ENCODE measurements around the gene IMPDH1. TPM values are rescaled to one million over a fixed set of nuclear protein-coding genes. Genes with fewer than 3 reads are reported as not detected.
A peak's percentile ranks its signal among the peaks of the same experiment; 100 is the strongest.

The IMPDH1 gene
- total and polyA plus RNA-seq, 10 of the 15 experiments (the other 5 are each of a cell fraction or from before 2014, with no cell fraction given) = 0.50 to 61.3 (median 41.8) TPM

- no peak for TF ChIP-seq CEBPZ (IDR thresholded peaks at IDR 0.05; ENCODE audit: low read depth, low read length)
- TF ChIP-seq ZNF207 (IDR thresholded peaks at IDR 0.05; ENCODE audit: borderline replicate concordance) = no peak
- no peak for TF ChIP-seq TCF12 (IDR thresholded peaks at IDR 0.05; ENCODE audit: low read depth, low read length)
- no peak for TF ChIP-seq ZNF622 (IDR thresholded peaks at IDR 0.05)
- no peak for TF ChIP-seq MEF2B (IDR thresholded peaks at IDR 0.05; ENCODE audit: partially characterized antibody, poor library complexity, severe bottlenecking)
- no peak for TF ChIP-seq POLR2AphosphoS5 (IDR thresholded peaks at IDR 0.05; ENCODE audit: low read length)
These were observed 46.5 kb upstream of the IMPDH1 start (continued) for GRCh38 chr7:128456255-128456725.

GRCh38 chr7:128455543-128456254, 45.9 kb upstream of the IMPDH1 start, which contains the start of gene HILPDA:
TSS of gene HILPDA (plus strand) at chr7:128455878. CDS start at chr7:128457269, 1,391 bp downstream.
- DNase-seq (ENCODE audit: low read depth, low spot score) (peak; percentile 91), FAIRE-seq (peak; percentile 27), ATAC-seq (peak; percentile 90)
- in situ Hi-C loops (cut with MboI) (no loop called here), intact Hi-C loops (cut with micrococcal nuclease; ENCODE audit: unreplicated experiment) (loop anchor here (10.0 kb wide), 1 partner anchor 429 kb away; no protein-coding TSS in a partner anchor)
- Histone ChIP-seq H3K27ac (ENCODE audit: control insufficient read depth, insufficient read depth) (peak within 1 kb of the TSS; percentile 84), H3K4me3 (peak within 1 kb of the TSS; percentile 78), H3K27me3 (replicated peaks in 1 of 2; ENCODE audit: control insufficient read depth in 2 of 2, insufficient read depth in 2 of 2, low read length in 1 of 2) (no peaks in the 10 kb centered on the region), H3K9ac (ENCODE audit: control insufficient read depth, insufficient read depth, low read length) (peak within 1 kb of the TSS; percentile 80), H3K4me2 (ENCODE audit: control insufficient read depth, insufficient read depth) (peak within 1 kb of the TSS; percentile 97), H3K9me3 (replicated peaks; ENCODE audit: control insufficient read depth, insufficient read depth, low read length) (no peaks in the 10 kb centered on the region; the same call in 2 of the 3 replicates), H3K4me1 (ENCODE audit: control insufficient read depth, insufficient read depth, low read length) (peaks cover 29% of the 10 kb centered on the region), H2AFZ (ENCODE audit: control insufficient read depth, low read depth, low read length) (peak within 1 kb of the TSS; percentile 64), H4K20me1 (ENCODE audit: control insufficient read depth, insufficient read depth) (no peaks in the 10 kb centered on the region), H3K79me2 (ENCODE audit: control insufficient read depth, insufficient read depth, low read length) (peaks cover 46% of the 10 kb centered on the region), H3K36me3 (ENCODE audit: control insufficient read depth in 2 of 2, insufficient read depth in 2 of 2, low read length in 1 of 2) (peaks cover 0 to 4% of the 10 kb centered on the region in 2 experiments; a peak in 1 of 4 replicates)
- WGBS (ENCODE audit: insufficient coverage, insufficient replicate concordance, low lambda C conversion rate, missing lambda C conversion rate) = 1% methylated on average over 64 of the region's 64 CpGs
- TSS peak; percentile 55 for BruUV-seq (replicated peaks)
- ChIA-PET CTCF (interaction anchor here (0.8 to 11.3 kb wide), 5 partner anchors 11 to 1385 kb away, joined by 3 to 227 read pairs (median 3); no protein-coding TSS in a partner anchor), SMC1A (ENCODE audit: uncharacterized antibody, unreplicated experiment) (interaction anchor here (0.9 to 1.5 kb wide), 9 partner anchors 11 to 108 kb away, joined by 3 to 7 read pairs (median 3); no protein-coding TSS in a partner anchor), POLR2A (interaction anchor here (0.6 to 4.8 kb wide), 8 partner anchors 11 to 563 kb away, joined by 3 to 52 read pairs (median 4); partner anchors contain the start of gene RBM28), RAD21 (ENCODE audit: unreplicated experiment) (interaction anchor here (0.9 to 4.6 kb wide), 10 partner anchors 10 to 507 kb away, joined by 3 to 28 read pairs (median 4); no protein-coding TSS in a partner anchor)
- peak; percentile 73 for TF ChIP-seq MTA2 (IDR thresholded peaks at IDR 0.05; ENCODE audit: low read depth)
- no peak for TF ChIP-seq STAT1 (conservative IDR thresholded peaks at IDR 0.05)
- TF ChIP-seq TCF7 (IDR thresholded peaks at IDR 0.05; ENCODE audit: borderline replicate concordance) = no peak
- TF ChIP-seq EZH2 (IDR thresholded peaks at IDR 0.05; ENCODE audit: borderline replicate concordance, control insufficient read depth, low read depth, low read length) = no peak
- no peak for TF ChIP-seq TBL1XR1 (IDR thresholded peaks at IDR 0.05; ENCODE audit: low read depth, low read length)
- peak; percentile 79 for TF ChIP-seq POLR2AphosphoS5 (IDR thresholded peaks at IDR 0.05; ENCODE audit: low read length)
- 0 out of 2 replicates have a peak, but pooled peaks have one; percentile 35 for TF ChIP-seq ZBED1 (IDR thresholded peaks at IDR 0.05; ENCODE audit: borderline replicate concordance)
- no peak for TF ChIP-seq BMI1 (IDR thresholded peaks at IDR 0.05; ENCODE audit: borderline replicate concordance)
- TF ChIP-seq ATF2 (IDR thresholded peaks at IDR 0.05; ENCODE audit: low read length) = no peak
- no peak for TF ChIP-seq E2F4 (IDR thresholded peaks at IDR 0.05; ENCODE audit: low read depth, low read length)
- TF ChIP-seq RB1 (IDR thresholded peaks at IDR 0.05; ENCODE audit: borderline replicate concordance) = peak; percentile 91; the same call in 1 of the 2 replicates

All from GM12878 (cell line).